ENCODE data around the gene PFDN2.

DNA sequence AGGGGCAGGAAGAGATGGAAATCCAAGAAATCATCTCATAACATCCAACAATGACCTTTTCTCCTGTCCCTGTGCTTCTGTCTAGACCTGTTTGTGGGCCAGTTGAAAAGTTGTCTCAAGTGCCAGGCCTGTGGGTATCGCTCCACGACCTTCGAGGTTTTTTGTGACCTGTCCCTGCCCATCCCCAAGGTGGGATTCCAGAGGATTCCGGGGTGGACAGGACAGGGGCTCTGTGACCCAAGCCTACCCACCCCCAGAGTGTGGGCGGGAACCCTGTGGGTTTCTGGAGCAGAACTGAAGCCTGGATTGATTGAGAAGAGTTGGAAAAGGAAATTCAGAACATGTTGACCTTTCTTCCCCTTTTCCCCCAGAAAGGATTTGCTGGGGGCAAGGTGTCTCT is 46.0 kb upstream of the PFDN2 start:
- no peak for TF ChIP-seq POLR2A (IDR thresholded peaks at IDR 0.05; ENCODE audit: low read depth, low read length)
- no peak for TF ChIP-seq POLR2AphosphoS5 (IDR thresholded peaks at IDR 0.05; ENCODE audit: low read depth, low read length)
